GM12878 (cell line): Measurements from ENCODE around the gene ENOX2.

Experiments used
- BRCA1 ChIP-seq: IDR thresholded peaks from 2 replicates; pipeline ENCODE4 v1.6.1; 2011; ENCODE audit warnings: low read depth, low read length, improper control_type of control experiment
- ZNF24 ChIP-seq: fragments of 450-650 bp; IDR thresholded peaks from 2 replicates; pipeline ENCODE4 v1.6.1; 2017; ENCODE audit warnings: antibody characterized with exemption, mild to moderate bottlenecking
- ZNF274 ChIP-seq: IDR thresholded peaks from one replicate; pipeline ENCODE4 v1.8.0; 2011; ENCODE audit not compliant: insufficient read length, insufficient read depth
- TF ChIP-seq, protein P1 (sequence below): IDR thresholded peaks from 2 replicates; pipeline ENCODE4 v1.6.1; 2011; ENCODE audit warnings: low read depth, mild to moderate bottlenecking, low read length, moderate library complexity, borderline replicate concordance; ENCODE audit errors: extremely low read depth
- TF ChIP-seq, protein P2 (sequence below), 3 experiments: IDR thresholded peaks in 2 of 3; conservative IDR thresholded peaks in 1 of 3; 2 replicates each; pipeline ENCODE4 v1.5.1; 2011; ENCODE audit warnings: low read depth in 3 of 3, low read length in 3 of 3, mild to moderate bottlenecking in 3 of 3, control low read depth in 2 of 3, moderate library complexity in 2 of 3, inconsistent platforms in 1 of 3, mixed read lengths in 1 of 3; ENCODE audit not compliant: control insufficient read depth in 2 of 3, insufficient read depth in 1 of 3; ENCODE audit errors: extremely low read depth in 1 of 3
- TF ChIP-seq, protein P3 (sequence below): IDR thresholded peaks from 2 replicates; pipeline ENCODE4 v1.6.1; 2012; ENCODE audit warnings: low read depth, low read length, improper control_type of control experiment

DNA sequence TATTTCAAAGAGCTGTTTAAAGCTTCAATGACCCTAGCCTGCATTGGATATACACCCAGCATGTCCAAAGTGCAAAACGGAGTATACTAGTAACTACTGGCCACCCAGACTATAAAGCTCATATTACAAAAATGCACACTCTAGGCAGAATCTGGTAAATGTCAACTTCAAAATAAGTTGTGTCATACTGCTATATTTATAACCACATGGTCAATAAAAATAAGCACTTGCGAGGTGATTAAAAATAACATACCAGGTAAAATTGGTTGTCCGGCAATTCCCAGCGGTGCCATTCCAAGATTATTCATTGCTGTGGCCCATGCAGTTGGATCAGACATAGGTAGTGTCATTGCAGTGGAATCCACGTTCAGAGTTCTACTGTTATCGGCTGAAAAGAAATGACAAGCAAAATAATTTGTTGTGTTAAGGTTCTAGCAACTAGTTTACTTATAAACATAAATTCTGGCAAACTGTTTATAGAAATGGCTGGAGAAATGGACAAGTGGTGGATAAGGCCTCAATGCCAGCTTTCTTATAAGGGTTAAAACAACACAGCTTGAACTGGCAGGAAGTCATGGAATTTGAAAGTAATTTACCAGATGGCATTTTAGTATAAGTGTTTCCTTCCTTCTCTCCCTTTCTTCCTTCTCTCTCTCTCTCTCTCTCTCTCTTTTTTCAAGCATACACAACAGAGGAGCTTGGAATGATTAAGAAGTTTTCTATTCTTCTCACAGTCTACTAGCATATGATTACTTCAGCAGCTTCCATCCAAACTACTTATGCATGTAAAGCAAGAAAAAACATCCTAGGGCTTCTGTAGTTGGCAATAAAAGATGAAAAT lies 199.9 kb downstream of the ENOX2 start:
- TF ChIP-seq, protein P1, sequence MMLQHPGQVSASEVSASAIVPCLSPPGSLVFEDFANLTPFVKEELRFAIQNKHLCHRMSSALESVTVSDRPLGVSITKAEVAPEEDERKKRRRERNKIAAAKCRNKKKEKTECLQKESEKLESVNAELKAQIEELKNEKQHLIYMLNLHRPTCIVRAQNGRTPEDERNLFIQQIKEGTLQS = no peak
- TF ChIP-seq, protein P2, sequence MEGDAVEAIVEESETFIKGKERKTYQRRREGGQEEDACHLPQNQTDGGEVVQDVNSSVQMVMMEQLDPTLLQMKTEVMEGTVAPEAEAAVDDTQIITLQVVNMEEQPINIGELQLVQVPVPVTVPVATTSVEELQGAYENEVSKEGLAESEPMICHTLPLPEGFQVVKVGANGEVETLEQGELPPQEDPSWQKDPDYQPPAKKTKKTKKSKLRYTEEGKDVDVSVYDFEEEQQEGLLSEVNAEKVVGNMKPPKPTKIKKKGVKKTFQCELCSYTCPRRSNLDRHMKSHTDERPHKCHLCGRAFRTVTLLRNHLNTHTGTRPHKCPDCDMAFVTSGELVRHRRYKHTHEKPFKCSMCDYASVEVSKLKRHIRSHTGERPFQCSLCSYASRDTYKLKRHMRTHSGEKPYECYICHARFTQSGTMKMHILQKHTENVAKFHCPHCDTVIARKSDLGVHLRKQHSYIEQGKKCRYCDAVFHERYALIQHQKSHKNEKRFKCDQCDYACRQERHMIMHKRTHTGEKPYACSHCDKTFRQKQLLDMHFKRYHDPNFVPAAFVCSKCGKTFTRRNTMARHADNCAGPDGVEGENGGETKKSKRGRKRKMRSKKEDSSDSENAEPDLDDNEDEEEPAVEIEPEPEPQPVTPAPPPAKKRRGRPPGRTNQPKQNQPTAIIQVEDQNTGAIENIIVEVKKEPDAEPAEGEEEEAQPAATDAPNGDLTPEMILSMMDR (IDR thresholded peaks at IDR 0.05 in 2 of 3, conservative IDR thresholded peaks at IDR 0.05 in 1 of 3; ENCODE audit: control insufficient read depth in 2 of 3, extremely low read depth in 1 of 3, insufficient read depth in 1 of 3, low read depth in 3 of 3, low read length in 3 of 3) = no peak
- TF ChIP-seq ZNF24 (no peak), ZNF274 (no peak), BRCA1 (no peak)
- TF ChIP-seq, protein P3, sequence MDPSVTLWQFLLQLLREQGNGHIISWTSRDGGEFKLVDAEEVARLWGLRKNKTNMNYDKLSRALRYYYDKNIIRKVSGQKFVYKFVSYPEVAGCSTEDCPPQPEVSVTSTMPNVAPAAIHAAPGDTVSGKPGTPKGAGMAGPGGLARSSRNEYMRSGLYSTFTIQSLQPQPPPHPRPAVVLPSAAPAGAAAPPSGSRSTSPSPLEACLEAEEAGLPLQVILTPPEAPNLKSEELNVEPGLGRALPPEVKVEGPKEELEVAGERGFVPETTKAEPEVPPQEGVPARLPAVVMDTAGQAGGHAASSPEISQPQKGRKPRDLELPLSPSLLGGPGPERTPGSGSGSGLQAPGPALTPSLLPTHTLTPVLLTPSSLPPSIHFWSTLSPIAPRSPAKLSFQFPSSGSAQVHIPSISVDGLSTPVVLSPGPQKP = no peak
